Stimulated activated CD8-positive, alpha-beta memory T cell treated with anti-CD3 and anti-CD28 coated beads, Interleukin-7, amount 100 ng/mL, for 48 hours (primary cell): ENCODE data around the gene ASAP2.

ENCODE experiments used
- DNase-seq, 2 donors: peaks; one replicate each; pipeline ENCODE4 v3.0.0-alpha.2; 2020; ENCODE audit warnings: low read depth in 1 of 2; ENCODE audit errors: extremely low read depth in 1 of 2

Gene ASAP2

GRCh38 chr2:9205963-9206948 is at the start of gene ASAP2:
Gene ASAP2, plus strand, starts transcription at chr2:9206812. Its CDS starts 293 bp downstream, at chr2:9207105.
- peak; percentile 10 to 33 for DNase-seq

- DNase-seq, result no peak
Observed at GRCh38 chr2:9158786-9159779, 47.5 kb upstream of the ASAP2 start.

- DNase-seq, result no peak
Observed at GRCh38 chr2:9160732-9161131, 45.9 kb upstream of the ASAP2 start.

DNA sequence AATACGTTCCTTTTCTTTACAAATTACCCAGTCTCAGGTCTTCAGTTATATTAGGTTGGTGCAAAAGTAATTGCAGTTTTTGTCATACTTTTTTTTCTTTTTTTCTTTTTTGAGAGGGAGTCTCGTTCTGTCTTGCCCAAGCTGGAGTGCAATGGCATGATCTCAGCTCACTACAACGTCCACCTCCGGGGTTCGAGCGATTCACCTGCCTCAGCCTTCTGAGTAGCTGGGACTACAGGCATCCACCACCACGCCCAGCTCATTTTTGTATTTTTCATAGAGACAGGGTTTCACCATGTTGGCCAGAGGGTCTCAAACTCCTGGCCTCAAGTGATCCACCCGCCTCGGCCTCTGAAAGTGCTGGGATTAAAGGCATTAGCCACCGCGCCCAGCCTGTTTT is 43.8 kb upstream of the ASAP2 start:
- no peak for DNase-seq

- no peak for DNase-seq
Observed at GRCh38 chr2:9163306-9164111, 43.1 kb upstream of the ASAP2 start.

DNA sequence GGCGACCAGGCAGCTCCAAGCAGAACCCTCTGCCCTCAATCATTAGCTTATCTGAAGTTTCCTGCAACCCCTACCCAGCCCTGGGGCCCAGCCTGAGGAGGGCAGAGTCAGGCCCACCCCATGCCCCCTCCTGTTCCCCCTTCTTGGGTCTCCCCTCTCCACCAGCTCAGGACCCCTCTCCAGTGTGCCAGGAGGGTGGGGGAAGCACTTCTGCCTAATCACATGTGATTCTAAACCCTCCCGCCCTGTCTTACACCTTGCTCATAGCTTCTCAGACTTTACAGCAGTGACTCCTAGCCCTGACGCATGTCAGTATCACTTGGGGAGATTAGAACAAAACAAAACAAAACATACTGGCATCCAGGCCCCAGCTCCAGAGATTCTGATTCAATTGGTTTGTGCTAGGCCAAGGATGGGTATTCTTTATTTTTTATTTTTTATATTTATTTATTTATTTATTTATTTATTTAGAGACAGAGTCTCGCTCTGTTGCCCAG is 42.5 kb upstream of the ASAP2 start:
- DNase-seq, result no peak

DNA sequence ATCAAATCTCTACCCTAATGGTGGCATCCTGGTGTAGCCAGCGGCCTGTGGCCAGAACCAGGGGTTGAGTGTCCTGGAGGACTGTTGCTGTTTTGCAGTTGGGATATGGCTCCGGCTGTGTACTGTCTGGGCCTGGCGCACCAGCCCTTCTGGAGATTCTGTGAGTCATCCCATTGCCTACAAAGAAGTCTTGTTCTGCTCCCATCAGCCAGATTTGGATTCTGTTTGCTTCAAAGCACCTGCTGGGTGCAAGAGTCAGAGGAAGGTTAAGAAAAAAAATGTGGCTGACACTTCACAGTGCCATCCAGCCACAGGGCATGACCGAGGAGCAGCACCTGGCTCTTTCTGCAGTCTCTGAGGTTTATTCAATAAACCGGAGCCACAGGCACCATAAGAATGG is 41.0 kb upstream of the ASAP2 start:
- no peak for DNase-seq

- DNase-seq, result no peak
Observed at GRCh38 chr2:9166579-9167377, 39.8 kb upstream of the ASAP2 start.

GRCh38 chr2:9167718-9168657 is 38.6 kb upstream of the ASAP2 start:
- DNase-seq, result no peak

- DNase-seq, result no peak
Observed at GRCh38 chr2:9168821-9169221, 37.8 kb upstream of the ASAP2 start.

DNA sequence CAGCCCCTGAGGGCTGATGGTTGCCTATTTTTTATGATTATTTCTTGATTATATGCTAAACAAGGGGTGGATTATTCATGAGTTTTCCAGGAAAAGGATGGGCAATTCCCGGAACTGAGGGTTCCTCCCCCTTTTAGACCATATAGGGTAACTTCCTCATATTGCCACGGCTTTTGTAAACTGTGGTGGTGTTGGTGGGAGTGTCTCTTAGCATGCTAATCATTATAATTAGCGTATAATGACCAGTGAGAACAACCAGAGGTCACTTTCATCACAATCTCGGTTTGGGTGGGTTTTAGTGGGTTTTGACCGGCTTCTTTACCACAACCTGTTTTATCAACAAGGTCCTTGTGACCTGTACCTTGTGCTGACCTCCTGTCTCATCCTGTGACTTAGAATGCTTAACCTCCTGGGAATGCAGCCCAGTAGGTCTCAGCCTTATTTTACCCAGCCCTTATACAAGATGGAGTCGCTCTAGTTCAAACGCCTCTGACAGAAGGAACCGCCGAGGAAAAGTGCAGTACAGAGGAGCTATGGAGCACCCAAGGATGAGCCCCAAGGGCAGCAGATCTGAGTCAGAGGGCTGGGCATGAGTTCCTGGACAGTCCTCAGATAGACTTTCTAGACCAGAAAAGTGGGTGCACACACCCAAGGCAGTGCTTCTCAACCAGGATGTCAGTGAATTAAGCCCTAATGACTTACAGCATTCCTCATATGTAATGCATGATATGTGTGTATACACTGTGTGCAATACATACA is 37.1 kb upstream of the ASAP2 start:
- no peak for DNase-seq

GRCh38 chr2:9170458-9171130 is 36.0 kb upstream of the ASAP2 start:
- no peak for DNase-seq

GRCh38 chr2:9174771-9175437 is 31.7 kb upstream of the ASAP2 start:
- DNase-seq, result no peak

GRCh38 chr2:9178110-9178903 is 28.3 kb upstream of the ASAP2 start:
- DNase-seq, result no peak

DNA sequence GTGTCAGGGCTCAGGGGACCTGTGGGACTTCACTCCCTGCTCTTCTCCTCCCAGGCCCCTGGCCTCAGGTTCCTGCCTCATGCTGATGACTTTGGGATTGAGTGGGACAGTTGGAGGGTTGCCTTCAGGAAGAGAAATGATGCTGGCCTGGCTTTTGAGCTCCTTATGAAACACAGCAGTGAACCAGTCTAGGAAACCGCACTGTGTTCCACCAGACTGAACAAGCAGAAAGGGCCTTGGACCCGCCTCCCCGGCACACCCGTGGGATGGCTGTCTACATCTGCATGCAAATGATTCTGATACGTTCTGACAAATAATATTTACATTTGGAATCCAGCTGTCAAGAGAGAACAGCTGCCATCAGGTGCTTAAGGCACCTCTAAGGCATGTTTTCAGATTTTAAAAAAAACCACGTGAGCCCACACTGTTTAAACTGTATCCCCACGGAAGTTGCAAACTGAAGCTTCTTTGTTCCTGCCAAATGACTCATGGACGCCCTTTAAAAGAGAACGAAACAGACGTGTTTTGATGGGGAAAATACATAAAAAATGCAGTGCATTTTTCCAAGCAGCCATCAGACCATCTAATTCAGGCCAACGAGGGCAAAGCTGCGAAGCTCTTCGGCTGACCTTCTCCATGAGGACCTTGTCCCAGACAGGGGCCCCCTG is 27.6 kb upstream of the ASAP2 start:
- no peak for DNase-seq
